Retinal pigment epithelial cell (primary cell): ENCODE results near the gene KIDINS220.

ENCODE experiments used
- DNase-seq: peaks from one replicate; pipeline ENCODE4 v3.0.0-alpha.2; 2010; ENCODE audit warnings: low read depth
- H3K4me3 ChIP-seq: 2 replicates; pipeline ENCODE4 v1.5.1; 2011; ENCODE audit warnings: mild to moderate bottlenecking, low read length, control low read depth, moderate library complexity
- CTCF ChIP-seq: conservative IDR thresholded peaks from 2 replicates; pipeline ENCODE4 v1.5.1; 2011; ENCODE audit warnings: low read depth, low read length, control low read depth, inconsistent platforms

The KIDINS220 gene

GRCh38 chr2:8855010-8855409 is 17.6 kb upstream of the KIDINS220 start:
- DNase-seq: no peak
- TF ChIP-seq CTCF: no peak
- no peak overlapping the region for H3K4me3 ChIP-seq

DNA sequence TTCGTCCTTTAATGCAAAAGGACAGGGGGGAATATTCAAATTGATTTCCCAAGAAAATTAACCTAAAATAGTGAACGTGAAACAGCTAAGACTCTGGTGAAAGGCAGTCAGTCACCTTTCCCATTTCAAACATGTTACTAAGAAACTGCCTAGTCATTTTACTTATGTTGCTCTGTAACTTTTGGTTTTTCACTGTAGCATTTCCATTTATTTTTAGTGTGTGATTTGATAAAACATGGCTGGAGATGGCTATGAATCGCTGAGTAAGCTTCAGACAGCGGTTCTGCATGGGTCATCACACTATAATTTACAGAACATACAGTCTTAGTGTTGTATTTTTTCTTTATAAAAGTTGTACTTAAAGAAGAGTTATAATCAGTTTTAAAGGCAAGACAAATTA is 16.0 kb upstream of the KIDINS220 start:
- TF ChIP-seq CTCF: no peak
- DNase-seq: no peak
- H3K4me3 ChIP-seq: no peak overlapping the region

DNA sequence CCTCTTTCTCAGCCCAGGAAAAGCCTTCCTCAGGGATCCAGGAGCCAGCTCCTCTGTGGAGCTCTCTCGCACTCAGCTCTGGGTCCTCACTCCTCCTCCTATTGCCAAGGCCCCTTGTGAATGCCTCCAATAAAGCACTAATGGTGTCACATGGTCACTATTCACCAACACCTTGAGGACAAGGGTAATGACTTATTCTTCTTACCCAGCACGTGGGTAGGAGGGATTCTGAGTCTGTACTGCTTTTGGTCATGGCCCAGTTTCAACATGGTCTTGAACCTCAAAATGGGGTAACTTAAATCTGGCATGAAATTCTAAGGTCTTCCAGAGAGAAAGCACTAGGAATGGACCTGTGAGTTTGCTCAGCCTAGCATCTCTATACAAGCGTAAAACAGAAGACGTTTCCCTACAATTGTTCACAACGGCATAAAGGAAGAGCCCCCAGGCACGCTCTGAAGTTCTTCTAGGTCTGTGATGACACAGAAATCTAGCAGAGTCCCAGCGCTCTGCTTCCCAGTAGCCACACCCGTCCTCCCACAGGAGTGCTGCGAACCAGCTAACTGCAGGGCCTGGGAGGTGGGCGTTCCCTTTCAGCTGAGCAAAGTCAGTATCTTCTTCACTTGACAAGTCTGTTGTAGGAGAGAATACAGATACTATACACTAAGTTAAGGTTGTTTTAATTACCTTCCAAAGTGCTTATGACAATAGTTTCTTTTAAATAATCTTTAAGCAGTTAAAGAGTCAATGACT is 14.6 kb upstream of the KIDINS220 start:
- H3K4me3 ChIP-seq: no peak overlapping the region
- no peak for DNase-seq
- no peak for TF ChIP-seq CTCF

- no peak for DNase-seq
- H3K4me3 ChIP-seq: no peak overlapping the region
- TF ChIP-seq CTCF: no peak
Observed at GRCh38 chr2:8850845-8851487, 13.6 kb upstream of the KIDINS220 start.

DNA sequence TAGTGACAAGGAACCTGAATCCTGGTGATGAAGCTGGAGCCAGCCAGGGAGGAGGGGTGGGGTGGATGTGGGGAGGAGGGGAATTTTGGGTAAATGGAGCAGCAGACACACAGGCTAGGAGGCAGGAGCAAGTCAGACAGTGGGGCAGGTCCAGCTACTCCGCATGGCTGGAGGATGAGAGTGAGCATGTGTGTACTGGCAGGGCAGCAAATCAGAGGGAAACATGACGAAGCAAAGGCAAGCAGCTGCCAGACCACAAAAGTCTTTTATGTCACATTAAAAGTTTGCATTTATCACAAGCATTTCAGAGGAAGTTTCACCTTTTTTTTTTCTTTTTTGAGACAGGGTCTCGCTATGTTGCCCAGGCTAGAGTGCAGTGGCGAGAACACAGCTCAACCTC is 11.9 kb upstream of the KIDINS220 start:
- no peak overlapping the region for H3K4me3 ChIP-seq
- DNase-seq: no peak
- TF ChIP-seq CTCF: no peak

- H3K4me3 ChIP-seq: no peak overlapping the region
- peak; percentile 50 for DNase-seq
- TF ChIP-seq CTCF: no peak
Observed at GRCh38 chr2:8848328-8849100, 11.1 kb upstream of the KIDINS220 start.
